Central memory CD4-positive, alpha-beta T cell (primary cell): ENCODE results near the gene CD74.

Experiments
- DNase-seq: peaks from one replicate; pipeline ENCODE4 v3.0.0; 2022

The CD74 gene

DNA sequence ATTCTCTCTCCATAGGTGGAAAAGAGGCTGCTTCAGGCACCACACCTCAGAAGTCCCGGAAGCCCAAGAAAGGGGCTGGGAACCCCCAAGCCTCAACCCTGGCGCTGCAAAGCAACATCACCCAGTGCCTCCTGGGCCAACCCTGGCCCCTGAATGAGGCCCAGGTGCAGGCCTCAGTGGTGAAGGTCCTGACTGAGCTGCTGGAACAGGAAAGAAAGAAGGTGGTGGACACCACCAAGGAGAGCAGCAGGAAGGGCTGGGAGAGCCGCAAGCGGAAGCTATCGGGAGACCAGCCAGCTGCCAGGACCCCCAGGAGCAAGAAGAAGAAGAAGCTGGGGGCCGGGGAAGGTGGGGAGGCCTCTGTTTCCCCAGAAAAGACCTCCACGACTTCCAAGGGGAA lies 16.4 kb downstream of the CD74 start:
- no peak for DNase-seq

DNA sequence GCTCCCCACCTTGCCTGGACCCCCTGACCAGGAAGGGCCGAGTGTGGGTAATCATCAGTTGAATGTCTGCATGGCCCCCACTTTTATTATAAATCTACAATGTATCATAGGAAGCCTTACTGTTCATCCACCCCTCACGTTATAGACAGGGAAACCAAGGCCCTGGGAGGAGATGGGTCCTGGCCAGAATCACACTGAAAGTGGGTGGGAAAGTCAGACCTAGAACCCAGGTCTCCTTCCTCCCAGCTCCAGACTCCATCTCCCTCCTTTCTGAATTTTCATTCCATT lies 17.1 kb downstream of the CD74 start:
- DNase-seq, result no peak

DNA sequence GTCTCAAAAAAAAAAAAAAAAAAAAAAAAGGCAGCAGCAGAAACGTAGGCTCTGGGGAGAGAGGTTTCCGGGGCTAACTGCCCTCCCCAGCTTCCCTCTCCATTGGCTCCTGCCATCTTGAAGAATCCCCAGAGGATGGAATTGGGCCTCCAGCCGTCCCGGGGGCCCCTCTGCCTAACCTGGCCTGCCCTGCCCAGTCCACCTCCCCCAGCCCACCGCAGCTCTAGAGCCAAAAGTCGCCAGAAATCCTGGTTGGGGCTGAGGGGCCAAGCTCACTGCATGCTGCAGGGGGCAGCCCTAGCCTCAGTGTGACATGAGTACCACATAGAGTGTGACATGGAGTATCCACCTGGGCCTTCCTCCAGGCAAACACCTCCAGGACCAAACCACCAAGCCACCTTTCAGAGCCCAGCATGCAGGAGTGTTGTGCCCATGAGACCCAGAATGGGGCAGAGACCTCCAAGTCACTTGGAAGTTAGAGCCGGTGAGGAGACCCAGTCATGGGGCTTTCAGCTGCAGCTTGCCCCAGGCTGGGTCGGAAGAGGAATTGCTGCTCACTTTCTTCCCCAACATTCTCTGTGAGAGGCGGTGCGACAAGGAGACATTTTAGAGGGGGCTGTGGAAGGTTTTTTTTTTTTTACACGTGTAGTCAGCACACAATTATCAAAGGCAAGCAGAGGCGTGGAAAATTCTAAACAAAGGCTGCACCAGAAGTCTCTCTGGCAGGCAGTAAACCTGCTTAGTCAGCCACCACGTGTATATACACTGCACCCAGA lies 17.6 kb downstream of the CD74 start:
- no peak for DNase-seq

DNA sequence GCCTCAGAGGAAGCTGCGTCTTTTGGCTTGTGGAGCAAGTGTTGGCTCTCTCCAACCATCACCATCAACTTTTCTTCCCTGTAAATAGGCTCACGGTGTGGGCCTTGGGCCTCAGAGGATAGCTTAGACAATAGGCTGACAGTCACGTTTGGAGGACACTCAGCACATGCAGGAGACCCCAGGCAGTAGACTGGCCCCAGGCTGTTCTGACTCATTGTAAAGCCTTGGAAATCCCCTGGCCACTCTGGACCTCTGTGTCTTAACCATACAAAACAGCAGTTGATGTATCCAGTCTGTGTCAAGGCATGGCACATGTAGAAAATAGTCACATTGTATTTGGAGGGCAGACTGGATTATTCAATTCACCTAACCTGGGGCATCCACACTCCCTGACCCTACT lies 18.6 kb downstream of the CD74 start:
- DNase-seq, result no peak

DNA sequence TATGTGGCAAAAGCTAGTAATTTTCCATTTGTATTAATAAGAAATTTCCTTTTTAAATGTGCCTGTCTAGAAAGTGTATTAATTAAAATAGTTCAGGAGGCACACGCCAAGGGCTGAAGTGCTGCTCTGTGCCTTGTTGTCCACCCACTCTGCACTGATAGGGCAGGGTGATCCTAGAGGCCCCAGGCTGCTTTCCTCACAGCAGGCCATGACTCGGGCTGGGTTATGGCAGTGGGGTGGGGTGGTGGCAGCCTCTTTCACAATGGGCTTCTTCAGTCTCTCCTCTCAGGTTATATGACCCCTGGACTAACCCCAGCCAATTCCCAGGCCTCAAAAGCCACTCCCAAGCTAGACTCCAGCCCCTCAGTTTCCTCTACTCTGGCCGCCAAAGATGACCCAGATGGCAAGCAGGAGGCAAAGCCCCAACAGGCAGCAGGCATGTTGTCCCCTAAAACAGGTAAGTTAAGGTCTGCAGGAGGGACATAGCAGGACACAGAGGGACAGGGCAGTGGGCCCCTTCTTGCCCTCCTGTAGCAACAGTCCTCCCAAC lies 19.5 kb downstream of the CD74 start:
- DNase-seq, result no peak

DNA sequence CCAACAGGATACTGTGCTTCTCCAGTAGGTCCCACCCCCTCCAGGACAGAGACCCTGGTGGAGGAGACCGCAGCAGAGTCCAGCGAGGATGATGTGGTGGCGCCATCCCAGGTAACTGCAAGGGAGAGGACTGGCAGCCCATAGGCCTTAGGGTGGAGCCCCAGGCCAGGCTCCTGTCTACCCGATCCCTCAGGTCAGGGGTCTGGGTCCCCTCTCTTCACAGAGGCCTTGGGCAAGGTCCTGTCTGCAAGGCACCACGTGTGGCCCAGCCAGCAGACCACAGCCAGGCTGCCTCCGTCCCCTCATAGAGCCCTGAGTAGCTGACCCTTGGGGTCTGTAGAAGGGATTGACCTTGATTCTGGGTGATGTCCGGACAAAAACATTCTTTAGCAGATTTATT lies 20.0 kb downstream of the CD74 start:
- no peak for DNase-seq

DNA sequence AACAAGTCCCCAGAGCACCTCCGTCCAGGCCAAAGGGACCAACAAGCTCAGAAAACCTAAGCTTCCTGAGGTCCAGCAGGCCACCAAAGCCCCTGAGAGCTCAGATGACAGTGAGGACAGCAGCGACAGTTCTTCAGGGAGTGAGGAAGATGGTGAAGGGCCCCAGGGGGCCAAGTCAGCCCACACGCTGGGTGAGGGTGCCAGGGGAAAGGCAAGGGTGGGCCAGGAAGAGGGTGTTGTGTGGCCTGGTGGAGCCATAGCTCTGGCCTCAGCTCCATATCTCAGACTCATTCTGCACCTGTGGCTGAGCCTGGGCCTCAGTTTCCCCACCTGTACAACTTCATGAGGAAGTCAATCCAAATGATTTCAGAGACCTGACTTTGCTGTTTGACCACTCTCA lies 20.7 kb downstream of the CD74 start:
- no peak for DNase-seq

DNA sequence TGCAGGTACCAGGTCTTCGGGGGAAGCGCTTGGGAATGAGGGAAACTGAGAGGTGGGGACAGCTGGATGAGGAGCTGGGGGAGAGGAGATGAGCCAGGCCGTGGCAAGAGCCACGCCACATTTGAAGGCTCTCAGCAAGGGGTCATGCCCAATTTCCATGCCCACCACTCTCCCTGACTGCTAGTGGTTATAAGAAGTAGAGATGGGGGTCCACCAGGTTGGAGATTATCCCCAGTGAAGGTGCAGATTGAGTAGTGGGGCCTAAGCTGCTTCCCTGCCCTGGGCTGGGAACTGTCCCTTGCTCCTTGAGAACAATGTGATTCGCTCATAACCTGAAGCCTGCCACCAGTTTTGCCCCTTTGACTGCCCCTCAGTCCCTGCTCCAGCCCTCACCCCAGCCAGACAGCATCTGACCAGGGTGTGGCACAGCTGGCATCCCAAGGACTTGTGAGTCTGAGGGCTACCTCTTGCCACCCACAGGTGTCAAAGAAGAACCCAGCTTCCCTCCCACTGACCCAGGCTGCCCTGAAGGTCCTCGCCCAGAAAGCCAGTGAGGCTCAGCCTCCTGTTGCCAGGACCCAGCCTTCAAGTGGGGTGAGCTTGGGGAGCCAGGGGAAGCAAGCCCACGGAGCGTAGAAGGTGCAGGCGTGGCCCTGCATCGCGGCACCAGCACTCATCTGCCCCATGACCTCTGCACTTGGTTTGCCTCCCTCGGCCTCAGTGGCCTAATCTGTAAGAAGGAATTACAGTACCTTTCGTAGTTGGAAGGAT lies 21.5 kb downstream of the CD74 start:
- DNase-seq, result no peak

DNA sequence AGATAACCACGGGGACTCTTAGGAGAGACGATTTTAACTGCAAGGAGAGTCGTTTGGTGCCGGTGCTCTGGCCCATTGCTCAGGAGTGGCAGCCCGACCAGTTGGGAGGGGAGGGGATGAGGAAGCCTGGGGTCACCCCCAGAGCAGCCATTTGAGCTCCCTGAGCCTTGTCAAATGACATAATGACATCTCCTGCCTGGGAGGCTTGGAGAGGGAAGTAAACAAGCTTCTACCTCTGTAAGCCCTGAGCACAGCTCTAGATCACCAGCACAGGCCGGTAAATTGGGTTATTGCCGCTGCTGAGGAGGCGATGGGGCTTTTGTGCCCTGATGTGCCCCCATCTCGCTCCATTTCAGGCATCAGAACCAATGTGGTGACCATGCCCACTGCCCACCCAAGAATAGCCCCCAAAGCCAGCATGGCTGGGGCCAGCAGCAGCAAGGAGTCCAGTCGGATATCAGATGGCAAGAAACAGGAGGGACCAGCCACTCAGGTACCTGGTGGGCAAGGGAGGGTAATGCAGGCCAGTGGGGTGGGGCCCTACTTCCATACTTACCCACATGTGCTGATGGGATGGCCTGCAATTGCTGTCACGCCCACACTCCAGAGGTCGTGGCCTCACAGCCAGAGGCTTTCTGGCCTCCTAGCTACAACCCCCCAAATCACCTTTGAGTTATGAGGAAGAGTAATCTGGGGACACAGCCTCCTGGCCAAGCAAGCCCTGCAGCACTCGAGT lies 23.0 kb downstream of the CD74 start:
- DNase-seq, result no peak

DNA sequence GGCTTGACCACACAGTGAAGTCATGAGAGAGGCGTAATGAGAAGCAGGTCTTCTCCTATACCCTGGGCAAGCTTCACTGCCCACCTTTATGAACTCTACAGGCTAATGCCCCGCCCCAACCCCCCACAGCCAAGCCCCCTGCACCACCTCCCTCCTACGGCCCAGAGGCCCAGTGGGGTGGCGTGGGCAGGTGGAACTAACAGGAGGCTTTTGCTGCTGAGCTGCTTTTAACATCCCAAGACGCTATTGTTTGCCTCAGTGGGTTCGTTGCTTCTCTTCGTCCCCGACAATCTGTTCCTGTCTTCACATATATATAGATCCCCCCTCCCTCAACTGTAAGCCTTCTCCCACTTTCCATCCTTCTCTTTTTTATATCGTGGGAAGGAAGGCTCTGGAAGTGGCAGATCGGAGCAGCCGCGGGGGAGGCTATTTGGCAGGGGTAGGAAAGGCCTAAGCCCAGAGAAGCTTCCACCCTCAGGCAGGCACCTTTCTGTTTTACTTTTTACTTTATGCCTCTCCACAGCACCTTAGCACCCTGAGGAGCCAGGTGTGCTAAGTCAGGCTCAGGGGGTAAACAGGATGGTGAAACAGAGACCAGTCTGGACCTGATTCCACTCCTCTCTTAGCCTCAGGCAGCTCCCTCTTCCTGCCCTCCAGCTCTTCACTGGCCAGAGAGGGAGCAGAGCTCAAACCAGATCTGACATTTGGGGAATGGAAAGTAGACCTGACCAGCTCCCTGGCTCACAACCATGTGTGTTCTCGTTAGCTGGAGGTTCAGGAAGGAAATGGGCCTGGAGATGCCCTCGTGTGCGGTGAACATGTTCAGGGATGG lies 26.5 kb downstream of the CD74 start:
- no peak for DNase-seq

DNA sequence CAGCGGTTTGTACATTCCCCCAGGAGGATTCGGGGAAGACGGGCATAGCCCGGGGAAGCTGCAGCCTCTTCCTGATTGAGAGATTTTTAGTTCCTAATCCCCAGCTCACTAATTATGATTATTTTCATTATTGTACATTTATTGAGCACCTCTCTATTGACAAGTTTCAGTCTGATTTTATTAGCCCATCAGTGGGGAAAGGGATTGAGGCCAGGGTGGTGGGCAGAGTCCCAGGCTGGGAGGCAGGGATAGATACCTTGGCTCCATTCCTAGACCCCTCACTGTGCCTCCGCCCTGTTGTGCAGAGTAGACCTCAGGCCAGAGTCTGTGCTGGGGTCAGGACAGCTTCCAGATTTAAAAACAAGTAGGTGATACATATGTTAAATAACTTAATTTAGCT lies 28.0 kb downstream of the CD74 start:
- DNase-seq, result no peak

DNA sequence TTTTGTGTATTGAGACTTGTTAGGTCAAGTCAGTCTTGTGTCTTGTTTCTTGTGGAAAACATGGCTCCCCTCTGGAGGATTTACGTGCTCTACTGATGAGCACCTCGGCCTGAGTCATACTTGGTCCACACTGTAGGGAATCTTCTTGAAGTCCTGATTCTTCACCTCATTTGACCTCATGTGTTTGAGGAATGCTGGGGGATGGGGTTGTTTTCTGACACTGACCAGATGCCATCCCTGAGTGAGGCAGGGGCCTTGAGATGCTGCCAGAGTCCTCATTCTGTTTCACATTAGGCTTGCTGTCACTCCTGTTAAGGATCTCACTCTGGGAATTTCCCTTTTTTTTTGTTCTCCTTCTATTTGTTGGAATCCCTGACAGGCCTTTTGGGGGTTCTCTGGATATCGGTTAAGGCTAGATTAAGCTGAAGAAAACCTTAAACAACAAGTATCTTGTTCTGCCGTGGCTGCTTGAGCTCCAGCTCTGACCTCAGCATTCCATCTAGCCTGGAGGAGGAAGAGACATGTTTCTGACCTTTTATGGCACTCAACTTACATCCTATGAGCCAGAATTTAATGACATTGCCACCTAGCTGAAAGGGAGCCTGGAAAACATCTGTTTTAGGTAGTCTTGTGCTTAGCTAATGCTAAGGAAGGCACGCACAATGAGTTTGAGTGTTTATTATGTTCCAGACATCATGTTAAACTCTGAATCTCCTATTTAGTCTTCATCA lies 34.6 kb downstream of the CD74 start:
- no peak for DNase-seq

DNA sequence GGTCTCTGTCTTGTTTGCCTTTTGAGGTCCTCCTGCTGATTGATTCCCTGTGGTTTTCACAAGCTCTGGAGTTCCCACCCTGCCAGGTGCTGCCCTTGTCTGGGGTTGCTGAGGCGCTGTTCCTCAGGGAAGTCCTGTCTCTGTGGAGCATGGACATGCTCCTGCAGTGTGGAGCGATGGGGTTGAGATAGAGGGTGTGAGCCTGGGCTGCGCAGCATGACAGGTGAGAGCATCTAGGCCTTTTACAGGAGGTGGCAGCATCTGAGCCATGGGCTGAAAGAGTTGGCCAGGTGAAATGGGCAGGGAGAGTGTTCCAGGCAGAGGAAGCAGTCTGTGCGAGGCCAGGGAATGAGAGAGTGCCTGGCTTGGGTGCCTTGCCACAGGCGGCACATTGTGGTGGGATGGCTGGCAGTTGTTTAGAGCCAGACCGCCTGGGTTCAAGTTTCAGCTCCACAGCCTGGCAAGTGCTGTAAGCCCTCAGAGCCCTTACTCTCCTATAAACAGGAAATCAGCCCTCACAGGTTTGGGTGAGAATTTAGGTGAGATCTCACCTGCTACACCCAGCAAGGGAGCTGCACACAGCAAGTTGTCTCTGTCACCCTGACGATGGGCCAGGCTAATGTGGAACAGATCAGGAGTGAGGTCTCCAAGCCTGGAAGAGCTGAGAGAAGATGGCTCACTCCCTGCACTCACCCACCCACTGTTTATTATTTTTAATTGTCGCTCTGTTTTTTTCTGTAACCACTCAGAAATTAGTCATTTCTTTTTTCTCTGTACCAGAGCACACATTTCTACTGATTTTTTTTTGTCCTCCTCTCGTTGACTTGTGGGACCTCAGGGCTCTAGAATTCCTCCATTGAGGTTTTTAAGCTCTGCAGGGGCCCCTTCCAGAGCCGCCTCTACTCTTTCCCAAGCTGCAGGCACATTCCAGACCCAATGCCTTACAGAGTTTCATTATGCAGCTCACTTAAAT lies 35.6 kb downstream of the CD74 start:
- DNase-seq, result no peak

DNA sequence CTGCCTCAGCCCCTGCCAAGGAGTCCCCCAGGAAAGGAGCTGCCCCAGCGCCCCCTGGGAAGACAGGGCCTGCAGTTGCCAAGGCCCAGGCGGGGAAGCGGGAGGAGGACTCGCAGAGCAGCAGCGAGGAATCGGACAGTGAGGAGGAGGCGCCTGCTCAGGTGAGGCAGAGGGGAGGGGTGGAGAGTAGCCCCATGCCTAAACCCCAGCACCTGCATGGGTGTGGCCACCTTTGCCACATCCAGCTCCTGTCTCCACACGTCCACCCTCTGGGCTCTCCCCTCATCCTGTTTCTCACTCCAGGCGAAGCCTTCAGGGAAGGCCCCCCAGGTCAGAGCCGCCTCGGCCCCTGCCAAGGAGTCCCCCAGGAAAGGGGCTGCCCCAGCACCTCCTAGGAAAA lies 38.1 kb downstream of the CD74 start:
- no peak for DNase-seq

DNA sequence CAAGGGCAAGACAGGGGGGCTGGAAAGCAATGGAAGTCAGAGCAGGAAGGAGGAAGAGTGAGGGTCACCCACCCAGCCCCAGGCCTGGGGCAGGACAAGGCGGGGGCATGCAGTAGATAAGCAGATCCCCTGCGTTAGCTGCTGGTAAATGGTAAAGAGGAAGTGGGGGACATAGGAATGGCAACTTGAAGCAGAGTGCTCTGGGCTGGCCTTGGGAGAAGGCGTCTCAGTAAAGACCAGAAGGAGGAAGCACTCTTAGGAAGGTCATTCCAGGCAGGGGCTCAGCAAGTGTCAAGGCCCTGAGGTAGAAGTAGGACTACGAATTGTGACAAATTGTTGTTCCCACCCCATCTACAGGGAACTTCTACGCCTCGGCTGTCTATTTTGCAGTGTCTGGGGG lies 40.1 kb downstream of the CD74 start:
- DNase-seq, result no peak

DNA sequence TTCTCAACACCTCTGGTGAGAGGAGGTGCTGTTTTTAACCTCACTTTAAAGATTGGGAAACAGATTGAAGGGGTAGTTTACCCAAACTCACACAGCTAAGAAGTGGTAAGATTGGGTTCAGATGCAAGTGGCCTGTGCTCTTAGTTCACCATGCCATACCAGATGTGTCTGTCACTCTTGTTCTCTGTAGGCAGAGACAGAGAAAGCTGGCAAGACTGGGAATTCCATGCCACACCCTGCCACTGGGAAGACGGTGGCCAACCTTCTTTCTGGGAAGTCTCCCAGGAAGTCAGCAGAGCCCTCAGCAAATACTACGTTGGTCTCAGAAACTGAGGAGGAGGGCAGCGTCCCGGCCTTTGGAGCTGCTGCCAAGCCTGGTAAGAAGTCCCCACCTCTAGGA lies 44.2 kb downstream of the CD74 start:
- no peak for DNase-seq

DNA sequence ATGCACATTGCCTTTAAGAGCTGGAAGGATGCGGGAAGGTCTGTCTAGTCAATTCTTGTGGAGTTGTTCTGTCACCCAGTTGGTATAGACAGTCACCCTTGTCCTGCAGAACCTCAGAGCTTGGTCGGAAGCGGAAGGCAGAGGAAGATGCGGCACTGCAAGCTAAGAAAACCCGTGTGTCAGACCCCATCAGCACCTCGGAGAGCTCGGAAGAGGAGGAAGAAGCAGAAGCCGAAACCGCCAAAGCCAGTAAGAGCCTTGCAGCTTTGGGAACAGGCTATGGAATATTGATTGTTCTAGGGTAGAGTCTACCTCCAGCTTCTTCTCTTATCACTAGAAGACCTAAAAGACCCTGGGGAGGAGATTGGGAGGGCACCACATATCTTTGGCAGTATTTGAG lies 48.7 kb downstream of the CD74 start:
- DNase-seq, result no peak

DNA sequence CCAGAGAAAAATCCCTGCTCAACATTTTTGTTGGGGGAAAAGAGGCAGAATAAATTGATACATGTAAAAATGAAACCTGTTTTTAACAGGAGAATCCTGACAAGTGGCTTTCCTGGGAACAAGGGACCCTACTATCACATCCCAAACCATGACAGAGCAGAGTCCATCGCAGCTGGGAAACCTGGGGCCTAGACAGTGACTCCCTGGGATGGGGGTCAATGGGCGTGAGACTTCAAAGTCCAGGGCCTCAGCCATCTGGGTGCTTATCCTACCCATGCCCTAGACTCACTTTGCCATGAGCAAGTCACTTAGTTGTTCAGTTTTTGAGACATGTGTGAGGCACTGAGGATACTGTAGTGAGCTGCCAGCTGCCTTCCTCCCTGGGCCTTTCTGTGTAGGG lies 49.5 kb downstream of the CD74 start:
- DNase-seq, result no peak

DNA sequence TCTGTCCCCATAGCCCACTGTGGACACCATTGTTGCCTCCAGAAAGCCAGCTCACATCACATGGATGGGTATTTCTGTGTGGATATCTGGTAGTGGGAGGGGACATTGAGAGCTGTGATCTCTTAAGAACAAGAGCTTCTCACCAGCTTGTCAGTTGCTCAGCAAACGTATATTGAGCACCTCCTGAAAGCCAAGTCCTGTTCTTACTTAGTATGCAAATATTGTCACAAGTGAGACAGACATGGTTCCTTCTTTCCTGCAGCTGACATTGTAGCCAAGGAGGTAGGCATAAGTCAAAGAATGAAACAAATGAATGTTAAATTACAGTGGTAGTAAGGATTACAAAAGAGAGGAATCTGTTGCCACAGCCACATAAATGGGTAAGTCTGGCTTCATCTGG lies 51.4 kb downstream of the CD74 start:
- DNase-seq, result no peak

DNA sequence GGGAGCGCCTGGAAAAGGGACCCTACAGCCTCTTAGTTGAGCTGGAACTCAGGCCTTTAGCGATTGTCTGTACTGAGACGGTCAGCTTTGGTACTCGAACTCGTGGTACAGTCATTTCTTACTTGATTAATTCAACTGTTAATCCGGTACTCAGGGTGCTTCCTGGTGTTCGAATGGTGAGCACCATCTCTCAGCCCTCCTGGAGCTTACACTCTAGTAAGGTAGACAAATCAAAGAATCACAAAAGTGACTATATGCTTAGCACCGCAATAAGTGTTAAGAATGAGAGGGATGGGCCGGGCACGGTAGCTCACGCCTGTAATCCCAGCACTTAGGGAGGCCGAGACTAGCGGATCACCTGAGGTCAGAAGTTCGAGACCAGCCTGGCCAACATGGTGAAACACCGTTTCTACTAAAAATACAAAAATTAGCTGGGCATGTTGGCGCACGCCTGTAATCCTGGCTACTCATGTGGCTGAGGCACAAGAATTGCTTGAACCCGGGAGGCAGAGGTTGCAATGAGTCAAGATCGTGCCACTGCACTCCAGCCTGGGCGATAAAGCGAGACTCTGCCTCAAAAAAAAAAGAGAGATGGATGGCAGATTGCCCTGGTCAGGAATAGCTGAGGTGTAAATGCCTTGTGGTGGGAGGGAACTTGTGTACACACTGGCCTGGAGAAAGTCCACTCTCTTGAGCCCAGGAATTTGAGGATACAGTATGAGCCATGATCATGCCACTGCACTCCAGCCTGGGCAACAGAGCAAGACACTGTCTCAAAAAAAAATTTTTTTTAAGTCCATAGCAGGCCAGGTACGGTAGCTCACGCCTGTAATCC lies 54.2 kb downstream of the CD74 start:
- DNase-seq, result no peak
